GM18519 (cell line): ENCODE results near the gene IRF8.
"Not testable (repeated sequence)": the region's sequence is repeated elsewhere in the genome, so short reads cannot be mapped to it uniquely, and the experiment has no call there.

Experiments used
- ATAC-seq: cut with Tn5 transposase; IDR thresholded peaks from one replicate; pipeline ENCODE4 v1.9.1; 2021; ENCODE audit warnings: mild to moderate bottlenecking, moderate library complexity; ENCODE audit not compliant: unreplicated experiment, low FRiP score

The IRF8 gene

GRCh38 chr16:85929259-85929721 lies 30.3 kb downstream of the IRF8 start:
- no peak for ATAC-seq

DNA sequence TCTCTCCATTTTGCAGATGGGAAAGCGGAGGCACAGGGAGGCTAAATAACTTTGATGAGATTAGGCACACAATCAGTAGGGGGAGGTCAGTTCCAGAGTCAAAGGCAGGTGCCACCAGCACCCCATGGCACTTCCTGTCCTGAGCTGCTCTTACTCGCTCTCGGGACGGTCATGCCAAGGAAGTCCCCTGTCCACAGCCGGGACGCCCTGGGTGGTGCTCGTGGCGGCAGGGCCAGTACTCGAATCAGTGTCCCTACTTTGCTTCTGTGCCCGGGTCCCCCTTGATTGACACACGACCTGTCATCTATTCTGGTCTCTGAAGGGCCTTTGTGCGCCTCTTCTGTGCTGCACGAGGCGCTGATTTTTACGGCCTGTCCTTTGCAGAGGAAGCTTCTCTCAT lies 31.3 kb downstream of the IRF8 start:
- ATAC-seq = no peak

DNA sequence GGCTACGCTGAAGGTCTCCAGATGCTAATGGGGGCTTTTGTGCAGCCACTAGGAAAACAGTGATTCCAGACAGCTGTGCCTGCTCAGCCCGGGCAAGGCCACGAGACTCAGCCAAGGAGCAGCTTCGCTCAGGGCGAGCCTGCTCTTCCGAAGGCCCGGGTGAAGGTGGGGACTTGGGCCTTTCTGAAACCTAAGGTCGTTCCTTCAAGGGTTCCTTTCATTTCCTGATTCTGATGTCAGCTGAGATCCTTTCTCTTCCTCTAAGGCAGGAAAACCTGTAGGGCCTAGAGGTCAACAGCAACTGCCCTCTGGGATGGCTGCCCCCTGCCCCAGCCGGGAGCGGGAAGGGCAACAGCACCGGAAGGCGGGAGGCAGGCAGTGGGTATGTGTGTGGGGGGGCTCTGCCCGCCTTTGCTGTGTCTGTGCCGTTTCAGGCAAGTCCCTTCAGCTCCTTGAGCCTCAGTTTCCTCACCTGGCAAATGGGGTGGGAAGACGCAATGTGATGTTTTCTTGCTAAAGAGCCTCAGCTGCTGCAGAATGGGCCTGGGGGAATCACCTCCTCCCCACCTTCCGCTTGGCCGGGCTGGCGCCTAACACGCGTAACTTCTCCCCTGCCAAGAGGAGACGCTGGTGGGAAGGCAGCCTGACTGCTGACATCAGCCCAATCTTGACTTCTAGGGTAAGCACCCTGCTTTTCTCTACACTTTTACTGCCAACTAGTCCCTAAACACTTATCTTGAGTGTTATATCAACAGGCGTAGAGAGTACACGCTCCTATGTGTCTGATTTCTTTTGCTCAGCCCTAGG lies 32.8 kb downstream of the IRF8 start:
- no peak for ATAC-seq

DNA sequence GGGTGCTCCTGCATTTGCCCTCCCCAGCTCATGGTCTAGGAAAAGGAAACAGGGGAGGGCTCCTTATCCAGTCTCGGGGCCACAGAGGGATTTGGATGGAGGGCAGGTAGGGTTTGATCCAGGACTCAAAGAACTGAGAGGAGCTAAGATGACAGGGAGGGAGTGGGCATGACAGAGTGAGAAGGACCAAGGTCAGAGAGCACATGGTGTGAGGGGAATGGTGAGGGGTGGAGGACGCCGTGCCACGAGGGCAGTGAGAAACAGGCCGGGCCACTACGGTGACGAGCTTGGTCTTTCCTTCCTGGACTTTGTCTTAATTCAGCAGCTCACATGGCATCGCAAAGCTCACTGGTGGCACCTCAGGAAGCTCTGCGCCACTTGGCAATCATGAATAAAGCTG lies 35.2 kb downstream of the IRF8 start:
- no peak for ATAC-seq

GRCh38 chr16:85935391-85935973 lies 36.5 kb downstream of the IRF8 start:
- no peak for ATAC-seq

GRCh38 chr16:85935974-85936760 lies 37.2 kb downstream of the IRF8 start:
- peak; percentile 65 for ATAC-seq

DNA sequence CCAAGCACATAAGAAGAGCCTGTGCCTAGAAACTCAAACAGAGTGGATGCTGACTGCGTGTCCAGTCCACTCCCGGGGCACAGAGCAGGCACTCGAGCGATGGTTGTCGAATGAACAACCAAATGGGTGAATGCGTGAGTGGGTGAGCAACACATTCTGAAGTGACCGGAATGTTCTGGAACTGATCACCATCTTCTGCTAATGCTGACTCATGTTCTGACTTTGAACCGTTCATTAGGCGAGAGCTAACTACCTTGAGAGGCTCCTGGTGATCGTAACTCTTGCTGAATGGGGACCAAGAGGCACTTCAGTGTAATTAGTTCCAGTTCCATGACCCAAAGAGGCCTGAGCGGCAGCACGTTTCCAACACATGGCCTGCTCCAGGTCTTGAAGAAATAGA lies 37.9 kb downstream of the IRF8 start:
- ATAC-seq = peak; percentile 12

GRCh38 chr16:85940214-85940613 lies 41.3 kb downstream of the IRF8 start:
- no peak for ATAC-seq

DNA sequence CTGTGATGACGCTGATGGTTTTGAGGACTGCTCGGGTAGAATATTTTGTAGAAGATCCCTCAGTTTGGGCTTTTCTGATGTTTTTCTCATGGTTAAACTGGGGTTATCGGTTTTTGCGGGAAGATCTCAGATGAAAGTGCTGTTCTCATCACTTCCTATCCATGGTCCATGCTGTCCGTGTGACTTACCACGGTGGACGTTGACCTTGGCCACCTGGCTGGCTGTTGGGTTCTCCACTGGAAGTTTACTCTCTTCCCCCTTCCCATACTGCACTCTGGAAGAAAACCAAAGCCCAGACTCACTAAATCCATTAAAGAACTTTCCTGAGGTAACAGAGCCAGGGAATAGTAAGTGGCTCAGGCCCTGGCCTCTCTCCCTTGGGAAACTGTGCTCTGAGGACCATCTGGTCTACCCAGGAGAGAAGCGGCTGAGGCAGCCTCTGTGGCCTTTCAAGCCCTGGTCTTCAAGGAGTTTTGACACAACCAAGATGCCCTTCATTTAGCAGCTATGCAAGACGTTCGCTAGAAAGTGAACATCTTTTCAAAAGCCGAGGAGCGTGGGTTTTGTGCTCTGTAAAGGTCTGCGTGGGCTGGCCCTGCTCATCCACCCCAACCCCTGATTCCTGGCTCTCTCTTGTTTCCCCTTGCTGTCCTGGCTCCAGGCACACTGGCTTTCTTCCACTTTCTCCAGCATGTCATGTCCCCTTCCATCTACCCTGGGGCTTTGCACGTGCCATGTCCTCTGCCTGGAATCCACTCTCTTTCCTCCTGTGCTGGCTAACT lies 43.1 kb downstream of the IRF8 start:
- no peak for ATAC-seq

DNA sequence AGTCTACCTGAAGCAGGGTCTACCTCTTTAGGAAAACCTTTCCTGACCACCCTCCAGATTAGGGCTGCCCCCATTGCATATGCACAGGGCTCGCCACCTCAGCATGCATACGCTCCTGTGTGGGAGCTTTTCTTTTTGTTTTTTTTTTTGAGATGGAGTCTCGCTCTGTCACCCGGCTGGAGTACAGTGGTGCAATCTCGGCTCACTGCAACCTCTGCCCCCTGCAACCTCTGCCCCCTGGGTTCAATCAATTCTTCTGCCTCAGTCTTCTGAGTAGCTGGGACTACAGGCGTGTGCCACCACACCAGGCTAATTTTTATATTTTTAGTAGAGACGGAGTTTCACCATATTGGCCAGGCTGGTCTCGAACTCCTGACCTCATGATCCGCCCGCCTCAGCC lies 43.7 kb downstream of the IRF8 start:
- ATAC-seq = not testable (repeated sequence)

DNA sequence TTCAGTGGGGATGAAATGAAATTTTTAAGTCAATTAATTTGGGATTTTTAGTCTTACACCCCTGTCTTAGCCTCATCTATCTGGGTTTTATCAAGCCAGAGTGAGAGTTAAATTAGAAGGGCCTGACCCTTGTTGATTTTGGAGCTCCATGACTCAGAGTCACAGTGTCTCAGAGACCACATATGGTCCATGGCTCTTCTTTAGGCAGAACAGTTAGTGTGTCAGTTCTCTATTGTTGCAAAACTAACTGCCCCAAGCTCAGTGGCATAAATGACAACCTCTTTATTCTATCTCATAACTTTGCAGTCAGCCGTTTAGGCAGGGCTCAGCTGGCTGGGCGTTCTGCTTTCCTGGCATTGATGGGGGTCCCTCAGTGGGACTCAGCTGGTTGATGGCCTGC lies 44.7 kb downstream of the IRF8 start:
- ATAC-seq = no peak

GRCh38 chr16:85944572-85945423 lies 45.8 kb downstream of the IRF8 start:
- ATAC-seq = no peak

GRCh38 chr16:85945424-85945751 lies 46.4 kb downstream of the IRF8 start:
- ATAC-seq = no peak

GRCh38 chr16:85946541-85947124 lies 47.7 kb downstream of the IRF8 start:
- ATAC-seq = no peak

DNA sequence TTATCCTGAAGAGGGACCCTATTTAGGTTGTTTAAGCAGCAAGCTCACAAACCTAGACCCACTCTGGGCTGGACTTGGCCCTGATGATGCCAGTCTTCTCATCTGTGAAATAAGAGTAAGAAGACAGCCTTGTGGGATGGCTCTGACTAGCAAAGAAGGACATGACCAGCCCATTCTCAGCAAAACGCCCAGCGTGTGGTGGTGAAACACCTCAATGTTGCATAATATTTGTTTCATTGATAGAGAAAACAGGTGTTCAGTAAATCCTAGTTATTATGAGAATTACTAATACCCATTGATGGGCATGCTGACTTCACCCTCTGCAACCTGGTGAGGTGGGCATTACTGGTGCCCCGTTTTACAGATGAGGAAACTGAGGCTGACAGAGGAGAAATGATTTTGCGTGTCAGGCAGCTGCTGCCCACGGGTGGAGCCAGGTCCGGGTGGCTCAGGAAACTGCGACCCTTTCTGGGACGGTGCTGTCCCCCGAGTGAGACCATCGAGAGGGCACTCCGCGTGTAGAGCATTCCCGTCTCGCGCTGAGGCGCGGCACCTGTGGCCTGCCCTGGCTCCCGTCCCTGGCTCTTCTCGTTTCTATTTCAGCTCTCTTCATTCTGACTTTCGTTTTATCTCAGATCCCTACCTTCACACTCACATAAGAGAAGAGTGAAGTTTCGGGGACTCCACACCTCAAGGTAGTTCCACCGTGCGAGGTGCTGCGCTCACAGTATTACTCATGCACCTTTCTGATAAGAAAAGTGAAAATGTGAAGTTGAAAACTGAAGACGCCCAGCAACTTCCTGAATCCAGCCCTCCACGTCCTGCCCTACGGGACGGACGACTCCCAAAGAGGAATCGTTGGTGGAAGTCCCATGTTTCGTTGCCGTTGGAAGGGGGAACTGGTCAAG lies 48.5 kb downstream of the IRF8 start:
- ATAC-seq = no peak

GRCh38 chr16:85948138-85948509 lies 49.2 kb downstream of the IRF8 start:
- no peak for ATAC-seq

- ATAC-seq = no peak
Observed at GRCh38 chr16:85948616-85949265, 49.8 kb downstream of the IRF8 start.
